HG03342 (cell line): Measurements from ENCODE around the gene C1QTNF9.
"Not testable (repeated sequence)": the region's sequence is repeated elsewhere in the genome, so short reads cannot be mapped to it uniquely, and the experiment has no call there.

ENCODE experiments used
- ATAC-seq: cut with Tn5 transposase; IDR thresholded peaks from one replicate; pipeline ENCODE4 v1.9.1; 2021; ENCODE audit warnings: mild to moderate bottlenecking, moderate library complexity; ENCODE audit not compliant: unreplicated experiment

The C1QTNF9 gene

GRCh38 chr13:24319641-24320040, 10.3 kb downstream of the C1QTNF9 start:
- ATAC-seq, result not testable (repeated sequence)

- ATAC-seq, result not testable (repeated sequence)
Measured at GRCh38 chr13:24321416-24321815, 12.0 kb downstream of the C1QTNF9 start.

DNA sequence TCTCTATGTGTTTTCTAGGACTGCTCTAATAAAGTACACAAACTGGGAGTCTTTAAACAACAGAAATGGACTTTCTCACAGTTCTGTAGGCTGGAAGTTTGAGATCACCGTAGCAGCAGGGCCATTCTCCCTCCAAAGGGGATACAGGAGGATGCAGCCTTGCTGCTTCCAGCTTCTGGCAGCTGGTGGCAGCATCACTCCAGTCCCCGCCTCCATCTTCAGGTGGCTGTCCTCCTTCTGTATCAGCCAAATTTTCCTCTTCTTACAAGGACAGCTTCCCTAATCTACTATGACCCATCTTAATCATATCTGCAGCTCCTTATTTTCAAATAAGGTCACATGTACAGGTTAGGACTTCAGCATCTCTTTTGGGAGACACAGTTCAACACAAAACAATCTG, 13.1 kb downstream of the C1QTNF9 start:
- not testable (repeated sequence) for ATAC-seq

DNA sequence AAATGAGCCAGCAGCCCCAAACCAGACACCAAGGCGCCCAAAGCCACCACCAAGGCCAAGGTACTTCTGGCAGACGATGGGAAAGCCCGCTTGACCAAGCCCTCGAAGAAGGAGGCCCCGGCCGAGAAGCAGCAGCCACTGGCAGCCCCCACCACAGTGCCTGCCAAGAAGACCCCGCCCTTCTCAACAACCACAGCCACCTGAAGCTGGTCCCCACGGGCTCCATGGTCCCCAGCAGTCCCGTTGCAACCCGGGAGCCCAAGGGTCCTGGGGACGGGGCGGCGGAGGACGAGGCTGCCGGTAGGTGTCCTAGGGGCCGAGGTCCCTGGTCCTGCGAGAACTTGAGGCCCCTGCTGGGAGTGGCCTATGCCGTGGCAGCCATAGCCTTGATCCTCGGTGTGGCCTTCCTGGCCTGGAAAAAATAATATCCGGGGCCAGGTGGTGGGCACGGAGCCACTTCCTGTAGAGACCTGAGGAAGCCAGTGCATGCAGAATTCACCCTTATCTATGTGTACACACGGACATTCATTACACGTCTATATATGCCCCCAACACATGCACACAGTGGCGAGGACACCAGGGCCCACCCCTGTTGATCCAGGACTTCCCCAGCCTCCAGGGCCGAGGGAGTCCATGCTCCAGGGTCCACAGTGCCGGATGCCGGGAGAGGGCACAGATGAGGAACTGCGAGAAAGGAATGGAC, 13.8 kb downstream of the C1QTNF9 start:
- no peak for ATAC-seq

DNA sequence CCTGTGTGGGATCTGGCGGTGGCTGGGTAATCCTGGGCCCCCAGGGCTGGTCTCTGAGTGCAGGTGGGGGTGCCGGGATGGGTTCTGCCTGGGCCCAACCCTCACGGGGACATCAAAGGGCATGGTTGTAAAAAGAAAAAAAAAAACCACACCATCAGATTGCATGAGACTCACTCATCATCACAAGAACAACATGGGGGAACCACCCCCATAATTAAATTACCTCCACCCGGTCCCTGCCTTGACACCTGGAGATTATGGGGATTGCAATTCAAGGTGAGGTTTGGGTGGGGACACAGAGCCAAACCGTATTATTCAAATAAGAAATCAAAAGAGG, 14.3 kb downstream of the C1QTNF9 start:
- no peak for ATAC-seq

GRCh38 chr13:24327598-24327997, 18.2 kb downstream of the C1QTNF9 start:
- ATAC-seq, result not testable (repeated sequence)

GRCh38 chr13:24328145-24328544, 18.8 kb downstream of the C1QTNF9 start:
- no peak for ATAC-seq

- ATAC-seq, result no peak
Measured at GRCh38 chr13:24338721-24339120, 29.3 kb downstream of the C1QTNF9 start.

- ATAC-seq, result no peak
Measured at GRCh38 chr13:24339937-24340607, 30.7 kb downstream of the C1QTNF9 start.

DNA sequence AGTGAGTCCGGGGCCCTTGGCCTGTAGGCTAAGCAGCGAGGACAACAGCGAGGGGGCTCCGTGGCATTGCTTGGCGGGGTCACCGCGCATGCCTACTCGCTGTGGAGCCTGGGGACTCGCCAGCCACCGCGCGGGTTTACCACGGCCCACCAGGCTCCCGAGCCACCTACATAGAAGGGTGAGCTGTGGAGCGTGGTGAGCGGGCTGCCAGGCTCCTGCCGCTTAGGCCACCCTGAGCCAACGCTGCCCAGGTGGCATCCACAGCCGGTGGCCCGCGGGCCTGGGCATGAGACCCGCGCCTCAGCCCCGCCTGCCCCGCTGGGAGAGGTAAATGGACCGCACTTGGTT, 31.2 kb downstream of the C1QTNF9 start:
- no peak for ATAC-seq

DNA sequence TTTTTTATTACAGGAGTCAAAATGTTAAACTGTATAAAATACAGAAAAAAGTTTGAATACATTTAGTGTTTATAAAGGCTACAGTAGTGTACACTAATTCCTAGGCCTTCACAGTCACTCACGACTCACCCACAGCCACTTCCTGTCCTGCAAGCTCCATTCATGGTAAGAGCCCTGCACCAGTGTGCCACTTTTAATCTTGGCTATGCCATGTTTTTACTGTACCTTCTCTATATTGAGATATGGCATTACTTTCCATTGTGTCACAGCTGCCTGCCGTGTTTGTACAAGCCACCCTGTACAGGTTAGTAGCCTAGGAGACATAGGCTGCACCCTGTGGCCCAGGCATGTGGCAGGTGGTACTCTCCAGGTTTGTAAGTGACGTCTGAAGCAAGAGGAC, 32.1 kb downstream of the C1QTNF9 start:
- ATAC-seq, result no peak

GRCh38 chr13:24348385-24348784, 39.0 kb downstream of the C1QTNF9 start:
- no peak for ATAC-seq

- no peak for ATAC-seq
Measured at GRCh38 chr13:24348797-24349515, 39.6 kb downstream of the C1QTNF9 start.

DNA sequence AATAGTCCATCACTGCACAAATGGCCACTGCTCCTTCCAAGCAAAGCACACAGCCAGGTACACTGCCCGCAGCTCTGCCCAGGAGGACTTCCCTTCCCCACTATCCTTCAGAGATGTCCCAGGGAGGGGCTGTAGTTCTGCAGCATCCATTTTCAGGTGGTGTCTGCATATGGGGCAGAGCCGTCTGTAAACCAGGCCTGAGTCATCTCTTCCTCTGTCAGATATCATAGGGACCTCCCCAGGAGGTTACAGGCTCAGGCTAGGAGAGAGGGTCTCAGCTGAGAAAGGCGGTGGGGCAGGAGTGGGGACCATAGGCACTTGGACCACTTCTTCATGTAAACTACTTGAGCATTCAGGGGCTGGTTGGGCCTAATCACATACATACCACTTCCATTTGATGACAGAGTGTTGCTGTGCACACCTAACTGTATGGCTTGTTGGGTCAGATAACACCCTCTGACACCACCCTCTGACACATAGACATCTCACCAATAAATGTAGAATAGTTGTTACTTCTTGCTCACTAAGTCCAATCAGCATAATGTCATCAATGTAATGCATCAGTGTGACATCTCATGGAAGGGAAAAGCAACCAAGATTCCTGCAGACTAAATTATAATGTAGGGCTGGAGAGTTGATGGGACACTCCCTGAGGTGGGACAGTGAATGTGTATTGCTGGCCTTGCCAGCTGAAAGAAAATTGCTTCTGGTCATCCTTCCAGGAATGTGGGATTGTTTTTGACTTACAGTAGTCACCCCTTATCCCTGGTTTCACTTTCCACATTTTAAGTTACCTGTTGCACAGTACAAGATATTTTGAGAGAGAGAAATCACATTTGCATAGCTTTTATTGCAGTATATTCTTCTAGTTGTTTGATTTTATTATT, 40.6 kb downstream of the C1QTNF9 start:
- not testable (repeated sequence) for ATAC-seq

GRCh38 chr13:24351423-24351822, 42.0 kb downstream of the C1QTNF9 start:
- no peak for ATAC-seq

DNA sequence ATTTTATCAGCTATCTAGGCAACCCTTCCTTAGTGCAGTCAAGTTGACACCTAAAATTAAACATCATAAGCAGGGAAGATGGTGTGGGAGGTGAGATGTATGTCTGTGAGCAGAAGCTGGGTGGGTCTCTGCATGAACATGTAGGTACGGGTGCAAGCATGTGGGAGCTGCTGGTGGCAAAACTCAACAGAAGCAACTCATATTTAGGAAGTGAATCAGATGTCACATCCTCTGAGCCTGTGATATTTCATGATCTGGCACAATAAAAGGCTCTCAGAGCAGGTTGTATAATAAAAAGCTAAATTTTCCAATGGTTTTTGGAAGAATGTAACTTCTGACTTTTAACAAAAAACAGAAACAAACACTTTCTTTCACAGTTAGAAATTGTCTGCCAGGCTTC, 44.4 kb downstream of the C1QTNF9 start:
- ATAC-seq, result no peak

GRCh38 chr13:24355103-24355502, 45.7 kb downstream of the C1QTNF9 start:
- ATAC-seq, result no peak

DNA sequence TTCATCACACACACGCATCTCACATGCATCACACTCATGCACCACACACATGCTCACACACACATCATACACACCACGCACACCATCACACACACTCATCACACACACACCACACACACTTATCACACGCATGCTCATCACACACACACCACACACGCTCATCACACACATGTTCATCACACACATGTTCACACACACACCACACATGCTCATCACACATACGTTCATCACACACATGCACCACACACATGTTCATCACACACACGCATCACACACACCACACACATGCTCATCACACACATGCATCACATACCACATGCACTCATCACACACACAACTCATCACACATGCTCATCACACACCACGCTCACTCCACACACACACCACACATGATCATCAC, 46.9 kb downstream of the C1QTNF9 start:
- ATAC-seq, result no peak

DNA sequence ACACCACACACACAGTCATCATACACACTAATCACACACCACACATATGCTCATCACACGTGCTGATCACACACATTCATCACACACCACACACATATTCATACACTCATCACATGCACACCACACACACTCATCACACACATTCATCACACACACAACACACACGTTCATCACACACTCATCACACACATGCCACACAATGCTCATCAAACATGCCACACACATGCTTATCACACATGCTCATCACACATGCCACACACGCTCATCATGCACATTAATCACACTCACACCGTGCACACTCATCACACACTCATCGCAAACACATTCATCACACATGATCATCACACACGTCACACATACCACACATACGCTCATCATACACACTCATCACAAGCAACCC, 47.5 kb downstream of the C1QTNF9 start:
- no peak for ATAC-seq

- no peak for ATAC-seq
Measured at GRCh38 chr13:24357756-24358155, 48.4 kb downstream of the C1QTNF9 start.

- not testable (repeated sequence) for ATAC-seq
Measured at GRCh38 chr13:24358836-24359235, 49.5 kb downstream of the C1QTNF9 start.
